GM20000 (cell line): ENCODE data around the gene HINFP.
A peak's percentile ranks its signal among the peaks of the same experiment; 100 is the strongest.

ENCODE experiments used
- DNase-seq: peaks from one replicate; pipeline ENCODE4 v3.0.0; 2012; ENCODE audit warnings: low spot score
- TF ChIP-seq, protein P1 (sequence below): IDR thresholded peaks from 2 replicates; pipeline ENCODE4 v1.5.1; 2012; ENCODE audit warnings: mild to moderate bottlenecking, control low read depth; ENCODE audit errors: extremely low read depth, missing control alignments

Gene HINFP

GRCh38 chr11:119121008-119121810, at the start of gene HINFP:
HINFP (plus strand) TSS chr11:119121580; CDS start chr11:119126945, 5,365 bp downstream.
- TF ChIP-seq, protein P1, sequence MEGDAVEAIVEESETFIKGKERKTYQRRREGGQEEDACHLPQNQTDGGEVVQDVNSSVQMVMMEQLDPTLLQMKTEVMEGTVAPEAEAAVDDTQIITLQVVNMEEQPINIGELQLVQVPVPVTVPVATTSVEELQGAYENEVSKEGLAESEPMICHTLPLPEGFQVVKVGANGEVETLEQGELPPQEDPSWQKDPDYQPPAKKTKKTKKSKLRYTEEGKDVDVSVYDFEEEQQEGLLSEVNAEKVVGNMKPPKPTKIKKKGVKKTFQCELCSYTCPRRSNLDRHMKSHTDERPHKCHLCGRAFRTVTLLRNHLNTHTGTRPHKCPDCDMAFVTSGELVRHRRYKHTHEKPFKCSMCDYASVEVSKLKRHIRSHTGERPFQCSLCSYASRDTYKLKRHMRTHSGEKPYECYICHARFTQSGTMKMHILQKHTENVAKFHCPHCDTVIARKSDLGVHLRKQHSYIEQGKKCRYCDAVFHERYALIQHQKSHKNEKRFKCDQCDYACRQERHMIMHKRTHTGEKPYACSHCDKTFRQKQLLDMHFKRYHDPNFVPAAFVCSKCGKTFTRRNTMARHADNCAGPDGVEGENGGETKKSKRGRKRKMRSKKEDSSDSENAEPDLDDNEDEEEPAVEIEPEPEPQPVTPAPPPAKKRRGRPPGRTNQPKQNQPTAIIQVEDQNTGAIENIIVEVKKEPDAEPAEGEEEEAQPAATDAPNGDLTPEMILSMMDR = no peak
- DNase-seq = peak; percentile 96

GRCh38 chr11:119077839-119078238, 43.5 kb upstream of the HINFP start:
- TF ChIP-seq, protein P1 = no peak
- no peak for DNase-seq

DNA sequence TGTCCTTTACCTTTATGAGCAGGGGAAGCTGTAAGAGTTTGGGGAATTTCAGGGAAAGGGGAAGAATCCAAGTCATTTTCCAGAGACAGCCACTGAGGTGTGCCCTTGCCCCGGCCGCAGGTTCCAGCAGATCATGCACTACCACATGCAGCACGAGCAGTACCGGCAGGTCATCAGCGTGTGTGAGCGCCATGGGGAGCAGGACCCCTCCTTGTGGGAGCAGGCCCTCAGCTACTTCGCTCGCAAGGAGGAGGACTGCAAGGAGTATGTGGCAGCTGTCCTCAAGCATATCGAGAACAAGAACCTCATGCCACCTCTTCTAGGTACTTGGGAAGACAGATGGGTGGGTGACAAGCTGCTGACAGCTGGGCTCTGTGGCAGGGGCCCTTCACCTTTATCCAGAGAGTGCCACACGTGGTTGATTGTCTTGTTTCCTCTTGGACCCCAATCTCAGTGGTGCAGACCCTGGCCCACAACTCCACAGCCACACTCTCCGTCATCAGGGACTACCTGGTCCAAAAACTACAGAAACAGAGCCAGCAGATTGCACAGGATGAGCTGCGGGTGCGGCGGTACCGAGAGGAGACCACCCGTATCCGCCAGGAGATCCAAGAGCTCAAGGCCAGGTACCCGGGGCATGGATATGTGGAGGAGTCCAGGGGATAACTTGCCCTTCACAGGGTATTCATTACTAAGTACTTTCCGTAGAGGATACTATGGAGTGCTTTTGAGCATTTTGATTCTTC, 42.5 kb upstream of the HINFP start:
- DNase-seq = no peak
- TF ChIP-seq, protein P1 = no peak

GRCh38 chr11:119081682-119082260, 39.6 kb upstream of the HINFP start:
- TF ChIP-seq, protein P1 = no peak
- no peak for DNase-seq

GRCh38 chr11:119084663-119085436, 36.5 kb upstream of the HINFP start, which contains the start of gene HMBS:
HMBS (plus strand) TSS chr11:119084881; CDS start chr11:119085034, 153 bp downstream.
- TF ChIP-seq, protein P1 = no peak
- DNase-seq = peak; percentile 89

DNA sequence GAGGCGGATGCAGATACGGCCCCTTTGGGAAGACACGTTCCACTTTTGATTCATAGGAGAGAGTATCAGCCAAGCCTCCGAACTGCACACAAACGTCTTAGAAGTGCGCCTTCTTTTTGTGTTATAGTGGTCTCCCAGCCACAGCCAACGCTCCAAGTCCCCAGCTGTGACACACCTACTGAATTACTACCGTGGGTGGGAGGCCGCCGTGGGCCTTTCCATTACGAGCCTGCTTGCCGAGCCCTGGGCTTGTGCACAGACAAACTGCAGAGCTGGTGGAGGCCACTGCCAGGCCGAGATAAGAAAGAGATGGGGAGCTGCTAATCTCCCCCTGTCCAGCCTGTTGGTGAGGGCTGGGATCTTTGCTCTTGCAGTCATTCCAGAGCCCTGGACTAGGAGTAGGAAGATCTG, 35.9 kb upstream of the HINFP start:
- TF ChIP-seq, protein P1 = no peak
- peak; percentile 36 for DNase-seq
